H9 (cell line): ENCODE data around the gene ADAMTSL3. TPM values are rescaled to one million over a fixed set of nuclear protein-coding genes. Genes with fewer than 3 reads are reported as not detected.
A peak's percentile ranks its signal among the peaks of the same experiment; 100 is the strongest.

Experiments used
- DNase-seq: peaks from one replicate; pipeline ENCODE4 v3.0.0-alpha.2; 2017
- H2AFZ ChIP-seq: one replicate; pipeline ENCODE4 v1.6.1; 2013; ENCODE audit warnings: mild to moderate bottlenecking, low read length, control low read depth, moderate library complexity
- H2AK5ac ChIP-seq: 2 replicates; pipeline ENCODE4 v1.6.1; 2013; ENCODE audit warnings: low read length, control low read depth, mixed read lengths; ENCODE audit not compliant: insufficient read length
- H2BK120ac ChIP-seq: one replicate; pipeline ENCODE4 v1.6.1; 2013; ENCODE audit warnings: low read depth, mild to moderate bottlenecking, low read length, control low read depth, inconsistent platforms; ENCODE audit not compliant: poor library complexity, severe bottlenecking
- H2BK12ac ChIP-seq: 2 replicates; pipeline ENCODE4 v1.6.1; 2013; ENCODE audit warnings: low read length, control low read depth, mixed read lengths, low read depth; ENCODE audit not compliant: insufficient read length
- H2BK15ac ChIP-seq: 2 replicates; pipeline ENCODE4 v1.6.1; 2013; ENCODE audit warnings: low read depth, low read length, control low read depth
- H2BK20ac ChIP-seq: one replicate; pipeline ENCODE4 v1.6.1; 2013; ENCODE audit warnings: low read depth, mild to moderate bottlenecking, low read length, control low read depth, inconsistent platforms; ENCODE audit not compliant: poor library complexity, severe bottlenecking
- H2BK5ac ChIP-seq: 2 replicates; pipeline ENCODE4 v1.6.1; 2013; ENCODE audit warnings: low read length, control low read depth, mixed read lengths; ENCODE audit not compliant: insufficient read length
- H3K14ac ChIP-seq: 2 replicates; pipeline ENCODE4 v1.6.1; 2013; ENCODE audit warnings: low read length, control low read depth; ENCODE audit not compliant: insufficient read depth
- H3K18ac ChIP-seq: 2 replicates; pipeline ENCODE4 v1.6.1; 2013; ENCODE audit warnings: low read depth, mild to moderate bottlenecking, mixed read lengths, low read length, control low read depth; ENCODE audit not compliant: insufficient read length
- H3K23ac ChIP-seq: 2 replicates; pipeline ENCODE4 v1.6.1; 2013; ENCODE audit warnings: low read length, control low read depth, mixed read lengths, low read depth; ENCODE audit not compliant: insufficient read length
- H3K23me2 ChIP-seq: 2 replicates; pipeline ENCODE4 v1.6.1; 2013; ENCODE audit warnings: low read depth, mild to moderate bottlenecking, mixed read lengths, low read length, control low read depth; ENCODE audit not compliant: insufficient read length, poor library complexity, severe bottlenecking
- H3K27ac ChIP-seq: 2 replicates; pipeline ENCODE4 v1.5.1; 2013; ENCODE audit warnings: low read length, control low read depth, mixed read lengths, low read depth; ENCODE audit not compliant: insufficient read length
- H3K27me3 ChIP-seq: 2 replicates; pipeline ENCODE4 v1.6.1; 2013; ENCODE audit warnings: low read length, control low read depth, inconsistent platforms; ENCODE audit not compliant: insufficient read depth
- H3K4ac ChIP-seq: 2 replicates; pipeline ENCODE4 v1.6.1; 2013; ENCODE audit warnings: low read depth, mild to moderate bottlenecking, control low read depth, inconsistent platforms, low read length, moderate library complexity
- H3K4me1 ChIP-seq: 2 replicates; pipeline ENCODE4 v1.6.1; 2013; ENCODE audit warnings: low read length, control low read depth, inconsistent platforms; ENCODE audit not compliant: insufficient read depth
- H3K4me2 ChIP-seq: 2 replicates; pipeline ENCODE4 v1.6.1; 2013; ENCODE audit warnings: low read length, control low read depth, mixed read lengths; ENCODE audit not compliant: insufficient read length, insufficient read depth
- H3K56ac ChIP-seq: 2 replicates; pipeline ENCODE4 v1.6.1; 2013; ENCODE audit warnings: low read depth, mild to moderate bottlenecking, mixed read lengths, low read length, control low read depth; ENCODE audit not compliant: insufficient read length
- H3K79me1 ChIP-seq: 2 replicates; pipeline ENCODE4 v1.6.1; 2013; ENCODE audit warnings: low read depth, mild to moderate bottlenecking, moderate library complexity, low read length, control low read depth, inconsistent platforms; ENCODE audit not compliant: insufficient read depth, poor library complexity, severe bottlenecking
- H3K79me2 ChIP-seq: 2 replicates; pipeline ENCODE4 v1.6.1; 2013; ENCODE audit warnings: low read length, control low read depth, inconsistent platforms; ENCODE audit not compliant: insufficient read depth
- H3K9ac ChIP-seq: 2 replicates; pipeline ENCODE4 v1.6.1; 2013; ENCODE audit warnings: low read length, control low read depth, mixed read lengths; ENCODE audit not compliant: insufficient read length; ENCODE audit errors: extremely low read depth
- H3K9me3 ChIP-seq: one replicate; pipeline ENCODE4 v1.6.1; 2013; ENCODE audit warnings: low read depth, low read length, inconsistent platforms; ENCODE audit not compliant: control insufficient read depth
- H3T11ph ChIP-seq: one replicate; pipeline ENCODE4 v1.6.1; 2013; ENCODE audit warnings: mild to moderate bottlenecking, low read length, control low read depth, inconsistent platforms
- H4K20me1 ChIP-seq: one replicate; pipeline ENCODE4 v1.6.1; 2013; ENCODE audit not compliant: control insufficient read depth, insufficient read length, insufficient read depth
- H4K5ac ChIP-seq: 2 replicates; pipeline ENCODE4 v1.6.1; 2013; ENCODE audit warnings: low read depth, mild to moderate bottlenecking, mixed read lengths, low read length, control low read depth; ENCODE audit not compliant: insufficient read length
- H4K8ac ChIP-seq: replicated peaks from 2 replicates; pipeline ENCODE4 v1.6.1; 2013; ENCODE audit warnings: low read length, control low read depth, mixed read lengths, low read depth; ENCODE audit not compliant: insufficient read length
- H4K91ac ChIP-seq: 2 replicates; pipeline ENCODE4 v1.6.1; 2013; ENCODE audit warnings: low read depth, mild to moderate bottlenecking, moderate library complexity, mixed read lengths, low read length, control low read depth; ENCODE audit not compliant: insufficient read length
- H3K27ac Mint-ChIP-seq, 3 experiments: 2 replicates in 2 of 3; 3 replicates in 1 of 3; pipeline ENCODE4 v1.8.0; 2020 to 2021; ENCODE audit warnings: mixed read lengths in 3 of 3, mild to moderate bottlenecking in 1 of 3, moderate library complexity in 1 of 3
- H3K27me3 Mint-ChIP-seq: 2 replicates; pipeline ENCODE4 v1.8.0; 2021; ENCODE audit warnings: low read depth, mild to moderate bottlenecking, moderate library complexity, mixed read lengths
- H3K36me3 Mint-ChIP-seq, 3 experiments: 2 replicates in 2 of 3; 3 replicates in 1 of 3; pipeline ENCODE4 v1.8.0; 2020 to 2021; ENCODE audit warnings: low read depth in 3 of 3, mixed read lengths in 3 of 3; ENCODE audit not compliant: insufficient read depth in 1 of 3
- H3K4me1 Mint-ChIP-seq, 2 experiments: 2 replicates each; pipeline ENCODE4 v1.8.0; 2020; ENCODE audit warnings: mixed read lengths in 2 of 2
- H3K4me3 Mint-ChIP-seq, 2 experiments: 2 replicates in 1 of 2; 3 replicates in 1 of 2; pipeline ENCODE4 v1.8.0; 2020 to 2021; ENCODE audit warnings: mild to moderate bottlenecking in 2 of 2, mixed read lengths in 2 of 2, moderate library complexity in 1 of 2
- H3K9me3 Mint-ChIP-seq, 2 experiments: 2 replicates in 1 of 2; 3 replicates in 1 of 2; pipeline ENCODE4 v1.8.0; 2020; ENCODE audit warnings: mild to moderate bottlenecking in 2 of 2, mixed read lengths in 2 of 2, moderate library complexity in 1 of 2
- WGBS: extraction: QIAGEN DNeasy Blood & Tissue Kit; methylation state at CpG from one replicate; pipeline ENCODE4 v1.1.7; 2013; ENCODE audit warnings: missing lambda C conversion rate, low lambda C conversion rate, mixed read lengths; ENCODE audit not compliant: insufficient read length; ENCODE audit errors: extremely low coverage; 5-methylcytosine and 5-hydroxymethylcytosine counted together
- total RNA-seq: library from RNA; stranded (reverse); gene quantifications from 2 replicates; pipeline ENCODE4 v1.2.1, GENCODE V29; 2021
- TF ChIP-seq, protein P1 (sequence below): fragments of 200-600 bp; sonication (generic); conservative IDR thresholded peaks from 3 replicates; pipeline ENCODE4 v1.8.0; 2021; ENCODE audit warnings: antibody characterized with exemption, mild to moderate bottlenecking

ADAMTSL3 gene
- total RNA-seq, 1 experiment from 2014 or later = 0.39 TPM

- Mint-ChIP-seq H3K27ac (no peak overlapping the region; a peak in 1 of 7 replicates), H3K27me3 (no peaks in the 10 kb centered on the region; the same call in 1 of the 2 replicates), H3K9me3 (no peaks in the 10 kb centered on the region), H3K4me1 (peaks cover 12 to 14% of the 10 kb centered on the region in 2 experiments), H3K36me3 (no peaks in the 10 kb centered on the region), H3K4me3 (no peak overlapping the region; a peak in 1 of 5 replicates)
- Histone ChIP-seq H4K5ac (no peak overlapping the region), H3K4me1 (peaks cover 5% of the 10 kb centered on the region; the same call in 1 of the 2 replicates), H2AK5ac (no peak overlapping the region), H2BK15ac (no peak overlapping the region), H2BK120ac (no peak overlapping the region), H2AFZ (no peak overlapping the region), H3K79me2 (no peaks in the 10 kb centered on the region), H4K91ac (no peak overlapping the region), H3K14ac (no peak overlapping the region), H3K18ac (no peak overlapping the region), H4K20me1 (no peaks in the 10 kb centered on the region), H3K27me3 (no peaks in the 10 kb centered on the region), H3K23me2 (no peaks in the 10 kb centered on the region), H3K4ac (no peak overlapping the region), H4K8ac (no peak overlapping the region), H3K9me3 (no peaks in the 10 kb centered on the region), H3K9ac (no peak overlapping the region), H3K79me1 (no peaks in the 10 kb centered on the region), H3K27ac (no peak overlapping the region), H3K23ac (no peak overlapping the region), H2BK5ac (no peak overlapping the region), H3T11ph (no peak overlapping the region), H3K4me2 (peak overlapping the region; percentile 36), H3K56ac (no peak overlapping the region), H2BK20ac (no peak overlapping the region), H2BK12ac (no peak overlapping the region)
- no CpG with 5 or more reads among the region's 5 CpGs for WGBS
- DNase-seq = no peak
- TF ChIP-seq, protein P1, sequence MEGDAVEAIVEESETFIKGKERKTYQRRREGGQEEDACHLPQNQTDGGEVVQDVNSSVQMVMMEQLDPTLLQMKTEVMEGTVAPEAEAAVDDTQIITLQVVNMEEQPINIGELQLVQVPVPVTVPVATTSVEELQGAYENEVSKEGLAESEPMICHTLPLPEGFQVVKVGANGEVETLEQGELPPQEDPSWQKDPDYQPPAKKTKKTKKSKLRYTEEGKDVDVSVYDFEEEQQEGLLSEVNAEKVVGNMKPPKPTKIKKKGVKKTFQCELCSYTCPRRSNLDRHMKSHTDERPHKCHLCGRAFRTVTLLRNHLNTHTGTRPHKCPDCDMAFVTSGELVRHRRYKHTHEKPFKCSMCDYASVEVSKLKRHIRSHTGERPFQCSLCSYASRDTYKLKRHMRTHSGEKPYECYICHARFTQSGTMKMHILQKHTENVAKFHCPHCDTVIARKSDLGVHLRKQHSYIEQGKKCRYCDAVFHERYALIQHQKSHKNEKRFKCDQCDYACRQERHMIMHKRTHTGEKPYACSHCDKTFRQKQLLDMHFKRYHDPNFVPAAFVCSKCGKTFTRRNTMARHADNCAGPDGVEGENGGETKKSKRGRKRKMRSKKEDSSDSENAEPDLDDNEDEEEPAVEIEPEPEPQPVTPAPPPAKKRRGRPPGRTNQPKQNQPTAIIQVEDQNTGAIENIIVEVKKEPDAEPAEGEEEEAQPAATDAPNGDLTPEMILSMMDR = no peak
Observed at GRCh38 chr15:83694536-83694935, 40.6 kb downstream of the ADAMTSL3 start.
